G401.6 (cell line): ENCODE measurements around the gene SERPINB8.

Experiments used
- FAIRE-seq: peaks from 2 replicates; lab custom pipeline; 2012; peaks lifted over from hg19 to GRCh38; lab: Jason Lieb, UNC

SERPINB8 gene

GRCh38 chr18:64019922-64020756 lies 50.3 kb downstream of the SERPINB8 start:
- no peak for FAIRE-seq

- FAIRE-seq: no peak
Measured at GRCh38 chr18:64026350-64026749, 56.5 kb downstream of the SERPINB8 start.

GRCh38 chr18:64027931-64028695 lies 58.2 kb downstream of the SERPINB8 start:
- FAIRE-seq: no peak

GRCh38 chr18:64029096-64029495 lies 59.2 kb downstream of the SERPINB8 start:
- no peak for FAIRE-seq

- no peak for FAIRE-seq
Measured at GRCh38 chr18:64031411-64031810, 61.5 kb downstream of the SERPINB8 start.

GRCh38 chr18:64032312-64032711 lies 62.4 kb downstream of the SERPINB8 start:
- FAIRE-seq: no peak

- FAIRE-seq: no peak
Measured at GRCh38 chr18:64037812-64038414, 68.0 kb downstream of the SERPINB8 start.
